AG10803 (cell line): ENCODE data around the gene GSTA1.
A peak's percentile ranks its signal among the peaks of the same experiment; 100 is the strongest.
"Not testable (repeated sequence)": the region's sequence is repeated elsewhere in the genome, so short reads cannot be mapped to it uniquely, and the experiment has no call there.

Experiments
- DNase-seq: peaks from one replicate; pipeline ENCODE4 v3.0.0; 2010; ENCODE audit warnings: low read depth
- H3K4me3 ChIP-seq: 2 replicates; pipeline ENCODE4 v1.5.1; 2011; ENCODE audit warnings: mild to moderate bottlenecking, low read length, control low read depth
- TF ChIP-seq, protein P1 (sequence below): conservative IDR thresholded peaks from 2 replicates; pipeline ENCODE4 v1.5.1; 2011; ENCODE audit warnings: mild to moderate bottlenecking, low read length, control low read depth, inconsistent platforms

The GSTA1 gene

DNA sequence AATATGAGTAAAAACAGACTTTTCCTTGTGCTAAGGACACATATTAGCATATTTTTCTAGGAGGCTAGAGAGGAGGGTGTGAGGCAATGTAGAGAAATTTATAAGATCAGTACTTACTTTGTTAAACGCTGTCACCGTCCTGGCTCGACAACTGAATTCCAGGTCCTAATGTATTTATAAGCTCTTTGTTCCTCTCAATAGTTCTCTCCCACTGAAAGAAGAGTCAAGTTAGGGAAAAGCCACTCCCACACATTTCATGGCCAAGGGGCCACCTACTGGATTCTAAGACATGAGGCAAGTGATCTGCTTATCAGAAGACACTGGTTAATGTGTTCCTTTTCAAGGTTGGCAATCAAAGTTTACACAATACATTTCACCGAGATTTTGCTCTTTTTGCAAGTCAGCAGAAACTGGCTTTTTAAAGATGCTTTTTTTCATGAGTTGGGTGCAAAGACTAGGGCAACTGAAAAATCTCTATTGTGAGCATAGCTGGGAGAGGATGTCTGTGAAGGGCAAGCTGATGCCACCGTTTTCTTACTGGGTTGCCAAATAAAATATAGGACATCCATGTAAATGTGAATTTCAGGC lies at the start of gene GSTA1:
TSS of gene GSTA1 (minus strand) at position 149 of the 588 bp plus-strand sequence. CDS start 4,549 bp downstream, outside the sequence.
- not testable (repeated sequence) for H3K4me3 ChIP-seq, DNase-seq

DNA sequence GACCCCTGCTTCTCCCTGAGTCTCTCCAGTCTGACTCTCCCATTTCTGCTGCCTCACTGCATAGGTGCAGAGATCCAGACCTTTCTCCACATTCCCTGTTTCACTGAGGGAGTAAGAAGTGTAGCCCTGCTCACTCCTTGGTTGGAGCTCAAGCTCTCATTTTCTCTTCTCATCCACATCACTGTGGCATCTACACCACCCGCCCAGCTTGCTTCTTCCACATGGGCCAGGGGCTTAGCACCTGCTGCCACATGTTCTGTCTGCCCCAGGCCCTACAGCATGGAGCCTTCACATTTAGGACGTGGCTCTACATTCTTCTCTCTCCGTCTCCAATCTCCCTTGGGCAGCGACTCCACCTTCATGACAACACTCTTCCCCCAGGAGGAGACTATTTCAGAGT lies 45.5 kb upstream of the GSTA1 start:
- DNase-seq: no peak
- H3K4me3 ChIP-seq: no peak overlapping the region
- TF ChIP-seq, protein P1, sequence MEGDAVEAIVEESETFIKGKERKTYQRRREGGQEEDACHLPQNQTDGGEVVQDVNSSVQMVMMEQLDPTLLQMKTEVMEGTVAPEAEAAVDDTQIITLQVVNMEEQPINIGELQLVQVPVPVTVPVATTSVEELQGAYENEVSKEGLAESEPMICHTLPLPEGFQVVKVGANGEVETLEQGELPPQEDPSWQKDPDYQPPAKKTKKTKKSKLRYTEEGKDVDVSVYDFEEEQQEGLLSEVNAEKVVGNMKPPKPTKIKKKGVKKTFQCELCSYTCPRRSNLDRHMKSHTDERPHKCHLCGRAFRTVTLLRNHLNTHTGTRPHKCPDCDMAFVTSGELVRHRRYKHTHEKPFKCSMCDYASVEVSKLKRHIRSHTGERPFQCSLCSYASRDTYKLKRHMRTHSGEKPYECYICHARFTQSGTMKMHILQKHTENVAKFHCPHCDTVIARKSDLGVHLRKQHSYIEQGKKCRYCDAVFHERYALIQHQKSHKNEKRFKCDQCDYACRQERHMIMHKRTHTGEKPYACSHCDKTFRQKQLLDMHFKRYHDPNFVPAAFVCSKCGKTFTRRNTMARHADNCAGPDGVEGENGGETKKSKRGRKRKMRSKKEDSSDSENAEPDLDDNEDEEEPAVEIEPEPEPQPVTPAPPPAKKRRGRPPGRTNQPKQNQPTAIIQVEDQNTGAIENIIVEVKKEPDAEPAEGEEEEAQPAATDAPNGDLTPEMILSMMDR: no peak

DNA sequence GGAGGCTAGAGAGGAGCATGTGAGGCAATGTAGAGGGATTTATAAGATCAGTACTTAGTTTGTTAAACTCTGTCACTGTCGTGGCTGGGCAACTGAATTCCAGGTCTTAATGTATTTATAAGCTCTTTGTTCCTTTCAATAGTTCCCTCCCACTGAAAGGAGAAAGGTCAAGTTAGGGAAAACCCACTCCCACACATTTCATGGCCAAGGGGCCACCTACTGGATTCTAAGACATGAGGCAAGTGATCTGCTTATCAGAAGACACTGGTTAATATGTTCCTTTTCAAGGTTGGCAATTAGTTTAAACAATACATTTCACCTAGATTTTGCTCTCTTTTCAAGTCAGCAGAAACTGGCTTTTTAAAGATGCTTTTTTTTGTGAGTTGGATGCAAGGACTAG lies 42.4 kb upstream of the GSTA1 start:
- no peak for DNase-seq
- H3K4me3 ChIP-seq: no peak overlapping the region
- TF ChIP-seq, protein P1: no peak

DNA sequence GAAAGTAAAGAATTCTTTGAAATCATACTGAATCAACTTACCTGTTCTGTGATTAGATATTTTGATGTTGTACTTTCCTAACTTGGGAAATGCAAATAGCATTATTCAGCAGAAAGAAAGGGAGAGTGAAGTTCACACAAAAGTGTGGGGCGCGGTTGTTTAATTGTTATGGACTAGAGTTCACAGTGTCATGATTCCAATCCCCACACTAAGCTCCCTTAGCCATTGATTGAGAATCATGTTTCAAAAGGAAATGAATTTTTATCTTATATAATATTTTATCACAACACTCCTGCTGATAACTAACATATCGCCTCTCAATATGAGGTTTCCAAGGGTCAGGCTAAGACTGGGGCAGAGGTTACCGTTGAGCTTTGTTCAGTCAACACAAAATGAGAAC lies 40.0 kb upstream of the GSTA1 start:
- no peak for DNase-seq
- TF ChIP-seq, protein P1: no peak
- H3K4me3 ChIP-seq: no peak overlapping the region

DNA sequence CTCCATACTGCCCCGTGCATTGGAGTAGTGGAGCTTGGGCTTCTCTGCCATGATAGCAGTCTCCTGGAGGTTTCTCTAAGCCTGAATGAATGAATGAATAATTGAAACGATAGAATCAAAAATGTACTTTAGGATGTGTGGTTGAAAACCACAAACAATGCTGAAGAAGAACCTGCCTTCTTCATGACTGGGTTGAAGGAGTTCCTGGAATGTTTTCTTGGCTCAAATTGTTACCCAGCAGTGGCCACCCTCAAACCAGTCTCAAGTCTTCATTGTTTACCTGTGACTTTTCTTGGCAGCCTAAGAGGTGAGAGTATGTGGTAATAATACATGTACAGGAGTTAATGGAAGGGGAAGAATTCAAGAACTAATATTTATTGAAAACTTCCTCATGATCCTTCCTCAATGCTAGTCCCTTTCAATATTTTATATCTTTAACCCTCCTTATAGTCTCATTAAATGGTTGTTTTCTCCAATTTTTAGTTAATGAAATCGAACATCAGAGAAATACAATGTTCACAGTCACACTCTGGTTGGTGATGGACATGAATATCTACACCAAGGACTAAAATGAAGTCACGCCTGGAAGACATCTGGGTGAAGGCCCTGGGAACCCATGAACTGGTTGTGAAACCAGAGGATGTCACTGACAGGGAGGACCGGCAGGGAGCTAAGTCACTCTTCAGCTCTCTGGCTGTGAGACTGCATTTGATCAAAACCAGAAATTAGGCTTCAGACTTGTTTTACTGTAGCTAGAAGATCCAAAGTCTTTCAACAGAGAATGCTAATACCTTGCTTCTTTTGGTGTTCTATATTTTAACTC lies 37.4 kb upstream of the GSTA1 start, which contains the start of gene GSTA5:
TSS of gene GSTA5 (minus strand) at position 51 of the 823 bp plus-strand sequence.
- DNase-seq: peak; percentile 20

DNA sequence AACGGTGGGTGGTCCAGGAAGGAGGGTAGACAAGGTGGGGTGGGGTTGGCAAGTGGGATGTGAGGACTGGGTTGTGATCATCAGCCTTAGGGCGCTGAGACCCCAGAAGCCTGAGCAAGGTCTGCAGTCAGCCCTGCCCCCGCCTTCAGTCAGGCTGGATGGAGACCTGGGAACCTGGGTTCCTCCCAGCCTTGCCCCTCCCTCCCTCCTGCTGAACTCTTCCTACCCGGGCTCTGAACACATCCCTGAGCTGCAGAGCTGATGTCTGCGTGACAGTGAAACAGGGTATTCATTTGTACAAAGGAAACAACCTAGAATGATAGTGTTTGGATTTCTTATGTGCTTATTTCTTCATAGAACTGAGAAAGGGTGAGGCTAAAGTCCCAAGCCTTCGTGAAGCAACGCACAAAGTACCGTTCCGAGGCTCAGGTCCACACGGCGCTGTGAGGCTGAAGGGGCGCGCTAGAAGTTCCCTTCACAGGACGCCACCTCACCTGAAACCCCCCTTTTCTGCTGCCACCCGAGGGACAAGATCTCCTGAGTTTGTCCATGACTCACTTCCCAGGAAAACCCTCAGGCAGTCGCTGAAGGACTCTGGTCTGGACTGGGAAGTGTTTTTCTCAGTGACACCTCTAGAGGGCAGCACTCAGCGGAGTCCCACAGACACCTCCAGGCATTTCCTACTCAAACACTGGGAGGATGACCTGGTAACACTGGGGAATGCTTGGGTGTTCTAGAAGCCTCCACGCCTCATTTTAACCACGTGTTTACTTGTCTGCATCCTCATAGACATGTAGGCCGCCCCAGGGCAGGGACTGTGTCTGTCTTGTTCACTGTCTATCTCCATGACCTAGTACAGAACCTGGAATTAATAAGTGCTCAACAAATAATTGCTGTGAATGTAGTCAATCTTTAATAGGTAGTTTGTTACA lies 35.8 kb upstream of the GSTA1 start:
- TF ChIP-seq, protein P1: peak; percentile 75
- peak; percentile 53 for DNase-seq
- H3K4me3 ChIP-seq: no peak overlapping the region

More for the DNA sequence above, 37.4 kb upstream of the GSTA1 start, which contains the start of gene GSTA5:
- no peak within 1 kb of the TSS for H3K4me3 ChIP-seq
- TF ChIP-seq, protein P1: no peak

DNA sequence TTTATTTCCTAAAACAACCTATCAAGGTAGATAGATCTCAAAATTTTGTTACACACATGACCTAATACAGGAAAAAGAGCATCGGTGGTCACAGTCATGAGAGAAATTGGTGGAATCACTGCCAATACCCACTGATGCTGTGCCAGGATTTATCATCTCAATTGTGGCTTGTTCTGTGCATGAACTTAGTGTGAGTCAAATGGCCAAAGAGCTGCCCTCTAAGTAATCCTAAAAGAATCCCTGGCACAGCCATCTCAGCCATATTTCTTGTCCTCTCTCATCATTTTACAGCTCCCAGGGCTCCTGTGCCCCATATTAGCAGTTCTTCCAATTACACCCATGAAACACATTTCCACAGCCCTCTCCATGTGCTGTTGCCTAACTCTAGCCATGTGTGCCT lies 30.9 kb upstream of the GSTA1 start:
- H3K4me3 ChIP-seq: no peak overlapping the region
- TF ChIP-seq, protein P1: no peak
- peak; percentile 70 for DNase-seq

DNA sequence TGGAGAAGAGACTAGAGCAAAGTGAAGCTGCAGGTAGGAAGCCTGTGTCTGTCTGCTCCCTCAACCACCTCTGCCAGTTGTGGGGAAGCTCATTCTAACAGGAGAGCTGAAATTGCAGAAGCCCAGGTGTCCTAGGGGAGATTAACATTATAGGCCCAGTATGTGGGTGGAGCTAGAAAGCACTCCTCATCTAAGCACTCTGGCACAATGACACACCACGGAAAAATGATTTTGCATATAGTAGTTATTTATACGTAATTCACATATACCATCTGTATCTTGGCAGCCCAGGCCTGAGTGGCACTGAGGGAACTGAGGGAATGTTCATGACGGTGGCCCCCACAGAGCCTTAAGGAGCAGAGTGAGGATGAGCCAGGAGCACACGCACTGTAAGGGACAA lies 27.3 kb upstream of the GSTA1 start:
- not testable (repeated sequence) for DNase-seq, H3K4me3 ChIP-seq
